ENCODE data around the gene TBXA2R.

TBXA2R gene

DNA sequence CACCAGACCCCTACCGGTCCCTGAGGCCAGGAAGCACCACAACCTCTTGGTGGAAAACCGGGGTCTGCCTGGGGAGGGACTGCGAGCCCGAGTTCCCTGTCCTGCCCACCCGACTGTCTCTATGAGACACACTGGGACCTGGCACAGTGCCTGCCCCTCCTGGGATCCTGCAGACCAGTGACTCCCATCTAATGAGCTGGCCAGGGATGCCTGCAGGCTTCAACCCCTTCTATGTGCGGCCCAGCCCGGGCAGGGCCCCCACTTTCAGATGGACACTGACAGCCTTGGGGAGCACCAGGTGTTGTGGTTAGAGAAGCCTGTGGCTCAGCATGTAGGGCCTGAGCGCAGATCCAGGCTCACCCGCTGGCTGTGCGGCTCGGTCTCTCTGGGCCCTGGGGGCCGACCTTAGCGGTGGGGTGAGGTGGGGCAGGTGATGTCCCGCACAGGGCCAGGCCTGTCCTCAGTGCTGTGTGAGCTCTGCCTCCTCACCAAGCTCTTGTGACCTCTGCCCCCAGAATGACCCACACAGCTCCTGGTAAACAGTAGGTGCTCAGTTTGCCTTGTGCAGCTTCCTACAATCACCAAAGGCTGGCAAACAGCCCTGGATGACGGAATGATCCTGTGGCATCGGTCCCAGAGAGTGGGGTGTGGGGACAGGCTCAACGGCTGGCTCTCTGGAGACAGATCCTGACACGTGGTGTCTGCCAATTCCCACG, 37.8 kb upstream of the TBXA2R start:
- H4K20me1 ChIP-seq (ENCODE audit: insufficient read depth, low read length): no peaks in the 10 kb centered on the region
- no peaks in the 10 kb centered on the region for H3F3A ChIP-seq (ENCODE audit: insufficient read depth, low read length)
- no peak overlapping the region for H3K9ac ChIP-seq (ENCODE audit: low read length)
- no peak overlapping the region for H2AFZ ChIP-seq (ENCODE audit: low read length)
- H3K4me2 ChIP-seq (ENCODE audit: low read length): no peak overlapping the region
- no peaks in the 10 kb centered on the region for H3K9me2 ChIP-seq (ENCODE audit: low read depth, low read length)
- no peak for TF ChIP-seq EZH2 (IDR thresholded peaks at IDR 0.05; ENCODE audit: borderline replicate concordance, low read length)
- TF ChIP-seq, protein P1, sequence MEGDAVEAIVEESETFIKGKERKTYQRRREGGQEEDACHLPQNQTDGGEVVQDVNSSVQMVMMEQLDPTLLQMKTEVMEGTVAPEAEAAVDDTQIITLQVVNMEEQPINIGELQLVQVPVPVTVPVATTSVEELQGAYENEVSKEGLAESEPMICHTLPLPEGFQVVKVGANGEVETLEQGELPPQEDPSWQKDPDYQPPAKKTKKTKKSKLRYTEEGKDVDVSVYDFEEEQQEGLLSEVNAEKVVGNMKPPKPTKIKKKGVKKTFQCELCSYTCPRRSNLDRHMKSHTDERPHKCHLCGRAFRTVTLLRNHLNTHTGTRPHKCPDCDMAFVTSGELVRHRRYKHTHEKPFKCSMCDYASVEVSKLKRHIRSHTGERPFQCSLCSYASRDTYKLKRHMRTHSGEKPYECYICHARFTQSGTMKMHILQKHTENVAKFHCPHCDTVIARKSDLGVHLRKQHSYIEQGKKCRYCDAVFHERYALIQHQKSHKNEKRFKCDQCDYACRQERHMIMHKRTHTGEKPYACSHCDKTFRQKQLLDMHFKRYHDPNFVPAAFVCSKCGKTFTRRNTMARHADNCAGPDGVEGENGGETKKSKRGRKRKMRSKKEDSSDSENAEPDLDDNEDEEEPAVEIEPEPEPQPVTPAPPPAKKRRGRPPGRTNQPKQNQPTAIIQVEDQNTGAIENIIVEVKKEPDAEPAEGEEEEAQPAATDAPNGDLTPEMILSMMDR (IDR thresholded peaks at IDR 0.05; ENCODE audit: low read length): no peak
- no peaks in the 10 kb centered on the region for H3K4me1 ChIP-seq (ENCODE audit: insufficient read depth, low read length, severe bottlenecking)
- no peak overlapping the region for H3K27ac ChIP-seq (ENCODE audit: low read depth, low read length, poor library complexity, severe bottlenecking)
- no peaks in the 10 kb centered on the region for H3K27me3 ChIP-seq (ENCODE audit: insufficient read depth, low read length)
- H3K9me3 ChIP-seq (ENCODE audit: low read length): no peaks in the 10 kb centered on the region
- no peaks in the 10 kb centered on the region for H3K36me3 ChIP-seq (ENCODE audit: insufficient read depth, low read length)
- no peaks in the 10 kb centered on the region for H3K79me2 ChIP-seq (ENCODE audit: insufficient read depth, low read length)
- no peak overlapping the region for H3K4me3 ChIP-seq (ENCODE audit: low read depth, low read length, poor library complexity, severe bottlenecking)

DNA sequence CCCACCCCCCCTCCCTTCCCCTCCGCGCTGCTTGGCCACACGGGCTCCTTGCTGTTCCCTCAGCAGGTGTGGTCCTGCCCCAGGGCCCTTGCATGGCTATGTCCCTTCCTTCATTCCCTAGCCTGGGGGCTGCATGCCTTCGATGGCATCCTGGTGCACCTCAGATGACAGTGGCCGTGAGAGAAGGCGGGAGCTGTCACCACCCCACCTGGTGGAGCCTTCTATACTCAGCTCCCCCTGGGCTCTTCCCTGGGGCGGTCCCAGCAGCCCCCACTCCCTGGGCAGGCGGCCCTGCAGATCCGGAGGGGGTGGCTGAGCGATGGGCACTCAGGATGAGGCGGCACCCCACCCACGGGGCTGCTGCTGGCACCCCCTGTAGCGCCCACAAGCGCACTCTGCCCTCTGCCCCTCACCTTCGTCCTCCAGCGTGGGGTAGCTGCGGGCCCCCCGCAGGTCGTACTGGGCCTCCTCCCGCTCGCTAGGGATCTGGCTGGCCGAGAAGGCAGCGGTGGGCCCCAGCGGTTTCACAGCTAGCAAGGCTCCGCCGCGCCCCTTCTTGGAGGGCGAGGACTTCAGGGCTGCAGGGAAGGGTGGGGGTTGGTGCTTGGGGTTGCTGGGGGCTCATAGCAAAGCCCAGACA, 37.1 kb upstream of the TBXA2R start:
- H2AFZ ChIP-seq (ENCODE audit: low read length): no peak overlapping the region
- H3K9ac ChIP-seq (ENCODE audit: low read length): no peak overlapping the region
- no peaks in the 10 kb centered on the region for H3F3A ChIP-seq (ENCODE audit: insufficient read depth, low read length)
- no peaks in the 10 kb centered on the region for H3K27me3 ChIP-seq (ENCODE audit: insufficient read depth, low read length)
- no peaks in the 10 kb centered on the region for H4K20me1 ChIP-seq (ENCODE audit: insufficient read depth, low read length)
- no peak overlapping the region for H3K27ac ChIP-seq (ENCODE audit: low read depth, low read length, poor library complexity, severe bottlenecking)
- H3K9me3 ChIP-seq (ENCODE audit: low read length): no peaks in the 10 kb centered on the region
- no peak overlapping the region for H3K4me2 ChIP-seq (ENCODE audit: low read length)
- H3K4me1 ChIP-seq (ENCODE audit: insufficient read depth, low read length, severe bottlenecking): no peaks in the 10 kb centered on the region
- no peaks in the 10 kb centered on the region for H3K9me2 ChIP-seq (ENCODE audit: low read depth, low read length)
- H3K79me2 ChIP-seq (ENCODE audit: insufficient read depth, low read length): no peaks in the 10 kb centered on the region
- TF ChIP-seq EZH2 (IDR thresholded peaks at IDR 0.05; ENCODE audit: borderline replicate concordance, low read length): no peak
- TF ChIP-seq, protein P1 (IDR thresholded peaks at IDR 0.05; ENCODE audit: low read length): no peak
- H3K4me3 ChIP-seq (ENCODE audit: low read depth, low read length, poor library complexity, severe bottlenecking): no peak overlapping the region
- no peaks in the 10 kb centered on the region for H3K36me3 ChIP-seq (ENCODE audit: insufficient read depth, low read length)

DNA sequence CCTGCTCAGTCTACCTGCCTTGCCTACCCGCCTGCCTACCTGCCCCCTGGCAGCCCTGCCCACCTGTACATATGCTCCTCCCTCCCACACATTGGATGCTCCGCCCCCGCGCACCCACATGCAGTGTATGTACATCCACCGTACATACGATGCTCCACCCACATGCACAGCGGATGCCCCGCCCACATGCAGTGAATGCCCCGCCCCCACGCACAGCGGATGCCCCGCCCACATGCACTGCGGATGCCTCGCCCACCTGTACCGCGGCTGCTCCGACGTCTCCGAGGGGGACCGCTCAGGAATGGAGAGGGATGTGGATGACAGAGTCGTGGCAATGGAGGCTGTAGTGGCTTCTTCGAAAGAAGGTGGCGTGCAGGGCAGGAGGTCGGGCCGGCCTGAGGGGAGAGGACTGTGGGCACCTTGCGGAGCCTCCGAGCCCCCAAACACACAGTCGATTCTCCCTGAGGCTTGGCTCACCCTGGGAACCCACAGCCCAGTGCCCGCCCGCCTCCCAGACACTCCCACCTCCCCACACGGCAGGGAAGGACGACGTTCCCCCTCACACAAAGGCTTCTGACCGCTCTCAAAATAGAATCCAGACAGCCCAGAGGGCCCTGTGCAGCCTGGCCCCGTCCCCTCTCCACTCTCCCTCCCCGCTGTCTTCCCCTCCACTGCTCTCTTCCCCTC, 36.5 kb upstream of the TBXA2R start:
- Histone ChIP-seq H3K9ac (ENCODE audit: low read length) (no peak overlapping the region), H4K20me1 (ENCODE audit: insufficient read depth, low read length) (no peaks in the 10 kb centered on the region), H3K4me2 (ENCODE audit: low read length) (no peak overlapping the region), H3K4me3 (ENCODE audit: low read depth, low read length, poor library complexity, severe bottlenecking) (no peak overlapping the region), H3K79me2 (ENCODE audit: insufficient read depth, low read length) (no peaks in the 10 kb centered on the region), H3K9me3 (ENCODE audit: low read length) (no peaks in the 10 kb centered on the region), H2AFZ (ENCODE audit: low read length) (no peak overlapping the region), H3K9me2 (ENCODE audit: low read depth, low read length) (no peaks in the 10 kb centered on the region), H3K4me1 (ENCODE audit: insufficient read depth, low read length, severe bottlenecking) (no peaks in the 10 kb centered on the region), H3F3A (ENCODE audit: insufficient read depth, low read length) (no peaks in the 10 kb centered on the region), H3K27me3 (ENCODE audit: insufficient read depth, low read length) (no peaks in the 10 kb centered on the region), H3K27ac (ENCODE audit: low read depth, low read length, poor library complexity, severe bottlenecking) (no peak overlapping the region), H3K36me3 (ENCODE audit: insufficient read depth, low read length) (no peaks in the 10 kb centered on the region)
- TF ChIP-seq, protein P1 (IDR thresholded peaks at IDR 0.05; ENCODE audit: low read length): no peak
- no peak for TF ChIP-seq EZH2 (IDR thresholded peaks at IDR 0.05; ENCODE audit: borderline replicate concordance, low read length)

All from OCI-LY1 (cell line).